Breast epithelium (tissue), 4 donors: ENCODE results near the gene PGBD4. TPM values are rescaled to one million over a fixed set of nuclear protein-coding genes. Genes with fewer than 3 reads are reported as not detected.

Source experiments
- DNase-seq, 2 donors: peaks; one replicate each; pipeline ENCODE4 v3.0.0-alpha.2; 2019; ENCODE audit warnings: low spot score in 2 of 2
- H3K27ac ChIP-seq, 2 donors: fragments of 200-600 bp; sonication (generic) in 1 of 2; one replicate each; pipeline ENCODE4 v1.5.1; 2016 to 2019; ENCODE audit warnings: mild to moderate bottlenecking in 1 of 2
- H3K27me3 ChIP-seq, 2 donors: fragments of 200-600 bp; sonication (generic) in 1 of 2; one replicate each; pipeline versions ENCODE4 v1.5.1 to v1.6.0; 2017 to 2019; ENCODE audit warnings: control low read depth in 1 of 2, mild to moderate bottlenecking in 1 of 2
- H3K36me3 ChIP-seq: fragments of 200-600 bp; one replicate; pipeline ENCODE4 v1.5.1; 2019
- H3K4me1 ChIP-seq, 2 donors: fragments of 200-600 bp; sonication (generic); one replicate each; pipeline ENCODE4 v1.5.1; 2016 to 2019; ENCODE audit warnings: control low read depth in 1 of 2
- H3K4me3 ChIP-seq, 3 donors: fragments of 200-600 bp; sonication (generic); 1 replicate in 2 of 3; 2 replicates in 1 of 3; pipeline ENCODE4 v1.5.1; 2016 to 2019; ENCODE audit warnings: mild to moderate bottlenecking in 3 of 3, moderate library complexity in 2 of 3
- H3K9me3 ChIP-seq, 2 donors: fragments of 200-600 bp; sonication (generic) in 1 of 2; one replicate each; pipeline ENCODE4 v1.5.1; 2016 to 2019; ENCODE audit warnings: control low read depth in 1 of 2
- CTCF ChIP-seq, 3 donors: fragments of 450-650 bp; IDR thresholded peaks; one replicate each; pipeline ENCODE4 v1.5.1; 2016 to 2017; ENCODE audit warnings: antibody characterized with exemption in 3 of 3, mild to moderate bottlenecking in 3 of 3, moderate library complexity in 3 of 3
- POLR2A ChIP-seq: fragments of 450-650 bp; IDR thresholded peaks from one replicate; pipeline ENCODE4 v1.6.1; 2016; ENCODE audit warnings: antibody characterized with exemption, mild to moderate bottlenecking, moderate library complexity
- POLR2AphosphoS5 ChIP-seq, 3 donors: sonication (generic); formaldehyde crosslinking; IDR thresholded peaks; one replicate each; pipeline ENCODE4 v1.6.1; 2017; ENCODE audit warnings: antibody characterized with exemption in 3 of 3
- intact Hi-C: fragments of 100-400 bp; cut with DNase I; formaldehyde crosslinking; loops from one replicate; pipeline ENCODE4 v1.15.1; 2023; ENCODE audit warnings: low total_unique reads
- total RNA-seq, 3 donors: library from RNA; depleted of rRNA; stranded (reverse); fragments of >200 nt; gene quantifications; one replicate each; pipeline ENCODE4 v1.1.0, GENCODE V29; 2016

The PGBD4 gene
- 1 to 10 TPM in 2 of 3 donors, under 1 TPM in 1; 0.64 to 1.6 (median 1.3) TPM for total RNA-seq

DNA sequence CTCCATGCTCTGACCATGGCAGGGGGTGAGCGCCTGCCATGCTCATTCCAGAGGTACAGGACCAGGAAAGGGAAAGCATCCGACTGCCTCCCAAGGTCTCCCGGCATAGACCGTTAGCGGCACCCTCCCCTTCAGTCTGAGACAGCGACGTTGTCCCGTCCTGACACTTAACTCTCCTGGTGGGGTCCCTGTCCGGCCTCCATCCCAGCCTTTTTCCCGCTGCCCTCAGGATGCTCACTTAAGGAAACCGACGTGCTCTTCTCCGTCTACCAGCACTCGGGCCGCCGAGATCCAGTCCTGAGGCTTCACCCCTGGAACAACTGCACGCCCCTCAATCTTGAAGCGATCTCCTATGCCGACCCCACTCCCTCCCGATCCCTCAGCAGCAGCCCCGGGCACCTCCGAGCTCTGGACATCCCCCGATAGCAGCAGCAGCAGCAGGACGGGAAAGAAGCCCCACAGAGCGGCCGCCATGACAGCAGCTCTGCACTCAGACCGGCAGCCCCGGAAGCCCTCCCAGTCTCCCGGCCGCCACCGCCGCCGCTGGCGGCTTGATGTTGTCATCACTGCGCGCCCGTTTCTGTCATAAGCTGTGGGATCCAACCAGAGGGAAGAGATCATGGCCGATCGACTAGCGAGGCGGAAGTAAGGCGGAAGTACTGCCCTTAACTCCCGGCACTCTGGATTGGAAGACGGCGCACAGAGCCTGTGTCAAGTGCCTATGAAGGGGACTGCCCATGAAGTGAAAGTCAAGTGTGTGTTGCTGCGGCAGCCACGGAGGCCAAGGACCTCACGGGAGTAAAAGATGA is at the start of gene PGBD4, which contains the start of gene EMC7:
Gene PGBD4, plus strand, starts transcription at position 718 of the 809 bp plus-strand sequence. CDS start 449 bp downstream, outside the sequence.
Gene EMC7, minus strand, starts transcription at position 497 of the 809 bp plus-strand sequence. Its CDS starts 23 bp downstream, at position 474.
- Histone ChIP-seq H3K36me3 (no peaks in the 10 kb centered on the region), H3K9me3 (no peaks in the 10 kb centered on the region)

DNA sequence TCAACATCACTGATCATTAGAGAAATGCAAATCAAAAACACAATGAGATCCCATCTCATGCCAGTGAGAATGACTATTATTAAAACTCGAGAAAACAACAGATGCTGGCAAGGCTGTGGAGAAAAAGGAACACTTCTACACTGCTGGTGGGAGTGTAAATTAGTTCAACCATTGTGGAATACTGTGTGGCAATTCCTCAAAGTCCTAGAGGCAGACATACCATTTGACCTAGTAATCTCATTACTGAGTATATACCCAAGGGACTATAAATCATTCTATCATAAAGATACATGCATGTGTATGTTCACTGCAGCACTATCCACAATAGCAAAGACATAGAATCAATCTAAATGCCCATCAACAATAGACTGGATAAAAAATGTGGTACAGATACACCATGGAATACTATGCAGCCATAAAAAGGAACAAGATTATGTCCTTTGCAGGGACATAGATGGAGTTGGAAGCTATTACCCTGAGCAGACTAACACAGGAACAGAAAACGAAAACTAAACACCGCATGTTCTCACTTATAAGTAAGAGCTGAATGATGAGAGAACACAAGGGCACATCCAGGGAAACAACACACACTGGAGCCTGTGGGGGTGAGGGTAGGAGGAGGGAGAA is 47.7 kb upstream of the PGBD4 start:
- DNase-seq, result no peak
- TF ChIP-seq CTCF (IDR thresholded peaks at IDR 0.05) (no peak), POLR2AphosphoS5 (IDR thresholded peaks at IDR 0.05) (no peak), POLR2A (no peak)
- H3K4me3 ChIP-seq, result no peak overlapping the region
- peaks cover 6% of the 10 kb centered on the region in 2 donors for H3K9me3 ChIP-seq
- no peak overlapping the region for H3K27ac ChIP-seq
- H3K27me3 ChIP-seq, result no peaks in the 10 kb centered on the region
- H3K4me1 ChIP-seq, result no peaks in the 10 kb centered on the region
- H3K36me3 ChIP-seq, result no peaks in the 10 kb centered on the region
- intact Hi-C loops, result no loop called here

More for the DNA sequence above, at the start of gene PGBD4, which contains the start of gene EMC7:
- Histone ChIP-seq H3K4me1 (peaks cover 0 to 11% of the 10 kb centered on the region in 2 donors), H3K27me3 (no peaks in the 10 kb centered on the region), H3K4me3 (peak within 1 kb of the TSS; percentile 79 to 95 (median 81)), H3K27ac (peak within 1 kb of the TSS; percentile 87 to 92)
- DNase-seq, result peak; percentile 98 to 99
- TF ChIP-seq POLR2A, result peak; percentile 68
- TF ChIP-seq CTCF (IDR thresholded peaks at IDR 0.05), result no peak
- peak; percentile 88 to 92 (median 91) for TF ChIP-seq POLR2AphosphoS5 (IDR thresholded peaks at IDR 0.05)
- intact Hi-C loops, result loop anchor here (10.0 kb wide), 1 partner anchor 123 kb away; the partner anchor contains the start of gene EMC4

- no peak for DNase-seq
- intact Hi-C loops, result no loop called here
- TF ChIP-seq POLR2A (no peak), CTCF (IDR thresholded peaks at IDR 0.05) (no peak), POLR2AphosphoS5 (IDR thresholded peaks at IDR 0.05) (no peak)
- H3K36me3 ChIP-seq, result no peaks in the 10 kb centered on the region
- no peaks in the 10 kb centered on the region for H3K4me1 ChIP-seq
- peak overlapping the region; percentile 8 to 66 for H3K27ac ChIP-seq
- H3K4me3 ChIP-seq, result no peak overlapping the region
- no peaks in the 10 kb centered on the region for H3K27me3 ChIP-seq
- H3K9me3 ChIP-seq, result no peaks in the 10 kb centered on the region
Measured at GRCh38 chr15:34055868-34056595, 45.9 kb upstream of the PGBD4 start.

DNA sequence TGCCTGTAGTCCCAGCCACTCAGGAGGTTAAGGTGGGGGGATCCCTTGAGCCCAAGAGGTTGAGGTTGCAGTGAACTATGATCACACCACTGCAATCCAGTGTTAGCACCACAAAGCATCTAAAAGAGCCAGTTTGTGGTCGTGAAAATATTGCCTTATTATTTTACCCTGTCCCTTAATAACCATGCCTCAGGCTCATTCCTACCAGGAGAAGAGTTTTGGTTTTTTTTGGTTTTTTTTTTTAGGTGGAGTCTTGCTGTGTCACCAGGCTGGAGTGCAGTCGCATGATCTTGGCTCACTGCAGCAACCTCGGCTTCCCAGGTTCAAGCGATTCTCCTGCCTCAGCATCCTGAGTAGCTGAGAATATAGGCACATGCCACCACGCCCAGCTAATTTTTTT is 45.0 kb upstream of the PGBD4 start:
- H3K4me3 ChIP-seq, result no peak overlapping the region
- TF ChIP-seq POLR2AphosphoS5 (IDR thresholded peaks at IDR 0.05), result no peak
- TF ChIP-seq CTCF (IDR thresholded peaks at IDR 0.05), result no peak
- no peak for TF ChIP-seq POLR2A
- no peaks in the 10 kb centered on the region for H3K9me3 ChIP-seq
- H3K27me3 ChIP-seq, result no peaks in the 10 kb centered on the region
- no peak for DNase-seq
- peak overlapping the region in 1 of 2 donors; percentile 15 for H3K27ac ChIP-seq
- no peaks in the 10 kb centered on the region for H3K36me3 ChIP-seq
- H3K4me1 ChIP-seq, result no peaks in the 10 kb centered on the region
- intact Hi-C loops, result no loop called here
